Ectodermal cell (in vitro differentiated cells): Measurements from ENCODE around the gene TXNIP.
A peak's percentile ranks its signal among the peaks of the same experiment; 100 is the strongest.

Experiments
- H3K27ac ChIP-seq: 2 replicates; pipeline ENCODE4 v1.7.0; 2013; ENCODE audit warnings: mild to moderate bottlenecking, low read depth, low read length; ENCODE audit not compliant: insufficient read depth, poor library complexity, severe bottlenecking
- H3K27me3 ChIP-seq: 2 replicates; pipeline ENCODE4 v1.7.0; 2013; ENCODE audit warnings: mild to moderate bottlenecking, low read length; ENCODE audit not compliant: insufficient read depth, control insufficient read depth, poor library complexity, severe bottlenecking
- H3K36me3 ChIP-seq: one replicate; pipeline ENCODE4 v1.7.0; 2013; ENCODE audit warnings: low read length; ENCODE audit not compliant: control insufficient read depth, insufficient read depth
- H3K4me1 ChIP-seq: one replicate; pipeline ENCODE4 v1.7.0; 2013; ENCODE audit warnings: low read length; ENCODE audit not compliant: control insufficient read depth, insufficient read depth
- H3K4me3 ChIP-seq: 2 replicates; pipeline ENCODE4 v1.7.0; 2013; ENCODE audit warnings: low read depth, low read length, control low read depth; ENCODE audit not compliant: insufficient read depth
- H3K9me3 ChIP-seq: 2 replicates; pipeline ENCODE4 v1.7.0; 2013; ENCODE audit warnings: mild to moderate bottlenecking, low read length, moderate library complexity; ENCODE audit not compliant: control insufficient read depth
- WGBS, 2 experiments: methylation state at CpG; one replicate each; pipeline ENCODE4 v1.1.7; 2013; ENCODE audit warnings: missing lambda C conversion rate in 2 of 2; 5-methylcytosine and 5-hydroxymethylcytosine counted together

The TXNIP gene

DNA sequence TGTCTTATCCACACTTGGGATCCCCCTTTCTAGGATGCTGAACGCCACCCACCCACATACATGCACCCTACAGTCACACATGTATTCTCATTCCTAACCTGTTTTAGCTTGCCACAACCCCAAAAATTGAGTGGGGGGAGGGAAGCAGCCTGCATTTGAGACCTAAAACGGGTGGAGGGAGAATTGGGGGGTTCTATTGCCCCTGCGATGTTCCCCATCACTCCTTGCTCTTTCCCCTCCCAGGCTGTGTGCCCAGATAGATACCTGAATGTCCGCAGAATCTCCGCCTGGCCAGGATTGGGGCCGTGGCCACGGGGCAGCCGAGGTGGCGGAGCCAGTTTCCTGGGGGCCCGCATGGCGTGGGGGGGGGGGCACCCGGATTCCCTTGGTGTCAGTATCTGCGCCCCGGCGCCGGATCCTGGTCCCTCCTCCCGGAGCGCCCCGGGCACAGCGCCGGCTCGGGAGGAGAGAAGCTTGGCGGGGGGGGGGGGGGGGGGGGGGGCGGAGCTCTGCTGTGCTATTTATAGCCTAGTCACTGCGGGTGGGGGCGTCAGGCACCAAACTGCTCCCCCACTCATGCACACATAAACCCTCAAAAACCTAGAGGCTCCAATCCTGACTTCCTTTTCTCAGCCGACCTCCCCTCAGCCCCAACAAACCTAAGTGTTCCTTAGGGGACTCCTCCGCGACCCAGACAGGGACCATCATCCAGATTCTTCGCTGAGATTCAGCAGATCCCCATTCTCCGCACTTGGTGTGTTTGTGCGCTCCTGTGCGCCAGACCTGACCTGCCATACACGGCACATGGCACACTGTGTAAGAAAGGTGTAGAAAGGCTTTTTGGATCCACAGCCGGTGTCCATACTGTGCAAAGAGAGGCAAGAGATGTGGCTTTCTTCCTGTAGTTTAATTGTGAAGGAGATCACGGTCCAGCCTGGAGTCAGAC, 33.9 kb downstream of the TXNIP start:
- Histone ChIP-seq H3K27ac (no peak overlapping the region), H3K36me3 (no peaks in the 10 kb centered on the region), H3K9me3 (no peaks in the 10 kb centered on the region), H3K4me1 (peaks cover 25% of the 10 kb centered on the region), H3K4me3 (peak overlapping the region; percentile 65), H3K27me3 (peaks cover 63% of the 10 kb centered on the region)
- 12 to 14% methylated on average over 24 to 27 of the region's 36 CpGs for WGBS, 2 experiments

DNA sequence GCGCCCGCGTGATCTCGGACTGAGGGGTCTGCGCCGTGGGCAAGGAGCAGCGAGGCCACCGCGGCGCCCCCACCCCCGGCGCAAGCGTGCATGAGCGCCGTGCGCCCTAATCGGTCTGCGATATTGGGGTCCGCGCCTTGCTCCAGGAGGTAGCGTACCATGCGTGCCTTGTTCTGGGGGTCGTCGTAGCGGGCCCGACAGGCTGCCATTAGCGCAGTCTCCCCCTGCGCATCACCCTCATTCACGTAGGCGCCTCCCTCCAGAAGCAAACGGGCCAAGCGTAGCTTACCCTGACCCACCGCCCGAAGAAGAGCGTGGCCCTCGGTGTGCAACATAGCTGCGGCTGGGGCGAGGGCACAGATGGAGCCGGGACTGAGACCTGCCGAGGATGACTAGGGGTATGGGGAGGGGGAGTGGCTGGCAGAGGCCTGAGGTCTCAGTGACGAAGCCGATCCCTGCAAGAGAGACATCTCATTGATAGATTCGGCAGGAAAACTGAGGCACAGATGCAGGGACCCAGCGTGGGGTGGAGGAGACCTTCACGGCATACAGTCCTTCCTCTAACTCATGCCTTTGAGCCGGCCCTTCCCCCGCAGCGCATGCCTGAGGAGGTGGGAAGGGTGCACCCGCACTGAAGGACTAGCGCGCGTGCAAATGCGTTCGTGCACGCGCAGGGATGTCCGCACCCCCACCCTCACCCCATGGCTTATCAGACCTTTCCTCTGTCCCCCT, 34.8 kb downstream of the TXNIP start:
- Histone ChIP-seq H3K27me3 (peaks cover 71% of the 10 kb centered on the region), H3K27ac (no peak overlapping the region), H3K36me3 (no peaks in the 10 kb centered on the region), H3K4me1 (peaks cover 31% of the 10 kb centered on the region), H3K9me3 (no peaks in the 10 kb centered on the region), H3K4me3 (peak overlapping the region; percentile 65)
- 1% methylated on average over 57 of the region's 57 CpGs for WGBS, 2 experiments

DNA sequence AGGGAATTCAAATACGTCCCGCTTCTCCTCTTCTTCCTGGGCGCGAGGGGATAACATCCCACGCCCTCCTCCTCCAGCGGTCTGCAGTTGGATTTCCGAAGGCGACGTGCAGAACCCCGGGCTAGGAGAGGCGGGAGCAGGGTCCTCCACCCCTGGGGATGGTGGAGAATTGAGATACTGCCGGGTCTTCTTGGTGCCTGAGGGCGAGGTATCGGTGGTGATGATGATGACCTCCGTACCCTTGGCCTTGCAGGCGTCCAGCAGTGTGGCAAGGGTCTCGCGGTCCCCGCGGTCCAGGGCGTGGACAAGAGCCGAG, 35.3 kb downstream of the TXNIP start:
- Histone ChIP-seq H3K27me3 (peaks cover 77% of the 10 kb centered on the region), H3K4me1 (peaks cover 32% of the 10 kb centered on the region), H3K27ac (no peak overlapping the region), H3K4me3 (peak overlapping the region; percentile 65), H3K36me3 (no peaks in the 10 kb centered on the region), H3K9me3 (no peaks in the 10 kb centered on the region)
- 1 to 2% methylated on average over 22 of the region's 22 CpGs for WGBS, 2 experiments

DNA sequence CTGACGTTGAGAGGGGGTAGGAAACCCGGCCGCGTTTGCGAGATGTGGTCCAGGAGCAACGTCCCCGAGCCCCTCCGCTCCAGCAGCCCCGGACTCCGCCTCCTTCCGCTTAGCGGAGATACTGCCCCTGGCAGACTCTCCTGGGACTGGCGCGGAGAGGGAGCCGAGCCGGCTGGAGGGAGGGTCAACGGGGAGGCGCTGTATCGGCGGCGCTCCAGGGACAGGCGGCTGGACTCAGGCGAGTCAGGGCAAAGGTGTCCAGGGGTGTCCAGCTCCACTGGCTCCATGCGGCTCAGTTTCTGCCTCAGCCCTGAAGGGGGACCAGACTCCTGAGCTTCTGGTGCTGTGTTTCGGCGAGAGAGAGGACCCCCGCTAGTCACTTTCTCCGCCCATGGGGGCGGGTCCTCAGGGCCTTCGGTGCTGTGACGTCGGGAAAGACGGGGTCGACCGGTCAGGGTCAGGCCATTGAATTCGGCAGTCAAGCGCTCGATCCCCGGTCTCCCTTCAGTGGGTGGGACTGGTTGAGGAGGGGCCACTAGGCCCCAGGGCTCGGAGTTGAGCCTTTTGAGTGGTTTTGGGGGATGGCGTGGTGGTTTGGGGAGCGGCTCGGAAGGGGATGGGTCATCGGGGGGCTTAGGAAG, 35.8 kb downstream of the TXNIP start:
- Histone ChIP-seq H3K36me3 (no peaks in the 10 kb centered on the region), H3K4me1 (peaks cover 32% of the 10 kb centered on the region), H3K9me3 (no peaks in the 10 kb centered on the region), H3K27me3 (peaks cover 81% of the 10 kb centered on the region), H3K4me3 (peak overlapping the region; percentile 65), H3K27ac (no peak overlapping the region)
- WGBS, 2 experiments: 0 to 1% methylated on average over 44 of the region's 44 CpGs

DNA sequence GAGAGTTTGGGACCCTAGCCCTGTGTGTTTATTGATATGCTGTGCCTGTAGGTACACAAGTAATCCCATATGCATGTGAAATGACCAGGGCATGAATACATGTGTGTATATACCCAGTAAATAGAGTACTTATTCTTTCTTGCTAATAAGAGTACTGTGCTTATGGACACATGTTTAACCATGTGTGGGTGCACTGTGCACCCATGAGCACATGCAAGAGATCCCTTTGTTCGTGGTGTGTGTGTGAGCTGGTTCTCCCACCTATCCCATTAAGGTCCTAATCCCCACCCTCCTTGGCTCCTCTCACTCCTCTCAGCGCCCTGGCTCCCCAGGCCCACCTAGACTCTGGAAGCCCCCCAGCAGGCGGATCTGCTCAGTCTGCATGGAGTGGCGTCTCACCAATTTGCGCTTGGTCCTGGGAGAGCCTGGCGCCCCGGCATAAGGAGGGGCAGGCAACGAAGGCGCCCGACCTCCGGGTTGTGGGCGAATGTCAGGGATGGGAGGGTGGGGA, 36.4 kb downstream of the TXNIP start:
- H3K27me3 ChIP-seq: peaks cover 87% of the 10 kb centered on the region
- no peak overlapping the region for H3K27ac ChIP-seq
- no peaks in the 10 kb centered on the region for H3K36me3 ChIP-seq

DNA sequence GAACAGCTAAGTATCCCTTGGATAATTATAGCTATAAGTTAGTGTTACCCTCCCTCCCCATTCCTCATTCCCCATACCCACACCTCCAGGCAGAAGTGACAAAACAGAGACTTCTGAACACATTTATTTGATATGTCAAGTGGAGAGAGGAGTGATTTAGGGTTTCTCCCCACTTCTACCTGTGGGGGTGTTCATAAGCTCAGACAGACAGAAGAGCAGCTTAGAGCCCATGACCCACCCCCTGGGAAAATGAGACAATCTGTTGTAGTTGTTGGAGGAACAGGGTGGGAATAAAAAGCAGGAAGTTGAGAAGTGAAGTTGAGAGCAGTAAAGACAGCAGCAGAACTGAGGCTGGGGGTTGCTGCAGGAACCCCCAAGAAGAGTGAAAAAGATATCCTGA, 37.0 kb downstream of the TXNIP start:
- Histone ChIP-seq H3K4me1 (peaks cover 32% of the 10 kb centered on the region), H3K4me3 (no peak overlapping the region), H3K27me3 (peaks cover 92% of the 10 kb centered on the region)

More for the DNA sequence above, 36.4 kb downstream of the TXNIP start:
- H3K4me3 ChIP-seq: peak overlapping the region; percentile 65
- peaks cover 32% of the 10 kb centered on the region for H3K4me1 ChIP-seq
- 10 to 12% methylated on average over 12 of the region's 12 CpGs for WGBS, 2 experiments
- H3K9me3 ChIP-seq: no peaks in the 10 kb centered on the region

DNA sequence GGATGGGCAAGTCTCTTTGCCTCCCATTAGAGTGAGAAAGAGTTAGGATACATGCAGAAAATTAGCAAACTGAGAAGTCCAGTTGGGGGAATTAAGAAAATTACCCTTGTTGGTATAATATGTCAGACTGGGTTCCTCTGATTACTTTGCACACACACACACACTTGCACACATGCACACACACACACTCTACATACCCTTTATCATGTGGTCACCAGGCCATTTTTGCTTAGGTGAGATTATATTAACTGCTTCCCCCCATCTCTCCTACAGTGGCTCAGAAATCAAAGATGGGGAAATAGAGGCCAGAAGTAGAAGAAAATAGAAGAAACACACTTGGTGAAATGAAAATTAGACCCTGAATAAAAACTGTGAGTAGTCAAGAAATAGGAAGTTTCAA, 37.6 kb downstream of the TXNIP start:
- Histone ChIP-seq H3K4me3 (no peak overlapping the region), H3K9me3 (no peaks in the 10 kb centered on the region), H3K27ac (no peak overlapping the region), H3K36me3 (no peaks in the 10 kb centered on the region), H3K4me1 (peaks cover 29% of the 10 kb centered on the region), H3K27me3 (peaks cover 92% of the 10 kb centered on the region)

More for the DNA sequence above, 37.0 kb downstream of the TXNIP start:
- H3K9me3 ChIP-seq: no peaks in the 10 kb centered on the region
- H3K27ac ChIP-seq: no peak overlapping the region
- H3K36me3 ChIP-seq: no peaks in the 10 kb centered on the region

DNA sequence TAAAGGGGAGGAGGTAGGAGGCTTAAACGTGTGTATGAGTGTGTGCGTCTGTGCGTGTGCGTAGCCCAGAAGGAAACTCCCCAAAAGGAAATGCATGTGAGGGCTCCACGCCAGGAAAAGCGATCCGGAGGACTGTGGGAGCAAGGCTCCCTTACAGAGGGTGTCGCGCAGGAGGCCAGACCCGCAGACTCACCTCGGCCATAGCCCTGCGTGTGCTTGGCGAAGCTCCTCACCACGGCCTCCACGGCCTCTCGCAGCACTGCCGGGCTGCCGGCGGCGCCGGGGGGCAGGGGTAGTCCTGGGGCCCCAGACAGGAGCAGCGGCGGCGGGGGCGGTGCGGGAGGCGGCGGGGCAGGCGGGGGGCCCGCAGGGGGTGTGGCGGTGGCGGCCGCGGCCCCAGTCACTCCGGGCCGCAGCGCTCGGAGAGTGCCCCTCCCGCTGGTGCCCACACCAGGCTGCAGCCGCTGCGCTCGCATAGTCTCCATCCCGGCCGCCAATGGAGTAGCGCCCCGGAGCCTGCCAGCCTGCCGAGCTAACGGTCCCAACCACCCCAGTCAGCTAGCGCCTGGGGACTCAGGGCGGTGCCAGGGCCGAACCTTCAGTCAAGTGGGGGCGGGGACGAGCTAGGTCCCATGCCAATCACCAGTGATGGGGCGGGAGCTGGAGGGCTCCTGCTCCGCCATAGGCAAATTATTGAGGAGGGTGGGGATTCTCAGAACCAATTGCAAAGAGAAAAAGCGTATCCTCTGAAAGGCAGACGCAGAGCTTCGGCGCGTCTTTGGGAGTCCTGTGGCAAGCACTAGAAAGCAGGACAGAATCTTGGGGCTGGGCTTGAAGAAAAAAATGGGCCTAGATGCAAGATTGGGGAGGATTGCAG, 38.7 kb downstream of the TXNIP start, which contains the start of gene LIX1L:
LIX1L (minus strand) TSS at position 575 of the 877 bp plus-strand sequence; CDS start at position 485, 90 bp downstream.
- Histone ChIP-seq H3K9me3 (no peaks in the 10 kb centered on the region), H3K27ac (no peak within 1 kb of the TSS), H3K4me3 (peak within 1 kb of the TSS; percentile 61), H3K4me1 (peaks cover 22% of the 10 kb centered on the region), H3K36me3 (no peaks in the 10 kb centered on the region), H3K27me3 (peaks cover 83% of the 10 kb centered on the region)
- 1% methylated on average over 60 of the region's 60 CpGs for WGBS, 2 experiments

DNA sequence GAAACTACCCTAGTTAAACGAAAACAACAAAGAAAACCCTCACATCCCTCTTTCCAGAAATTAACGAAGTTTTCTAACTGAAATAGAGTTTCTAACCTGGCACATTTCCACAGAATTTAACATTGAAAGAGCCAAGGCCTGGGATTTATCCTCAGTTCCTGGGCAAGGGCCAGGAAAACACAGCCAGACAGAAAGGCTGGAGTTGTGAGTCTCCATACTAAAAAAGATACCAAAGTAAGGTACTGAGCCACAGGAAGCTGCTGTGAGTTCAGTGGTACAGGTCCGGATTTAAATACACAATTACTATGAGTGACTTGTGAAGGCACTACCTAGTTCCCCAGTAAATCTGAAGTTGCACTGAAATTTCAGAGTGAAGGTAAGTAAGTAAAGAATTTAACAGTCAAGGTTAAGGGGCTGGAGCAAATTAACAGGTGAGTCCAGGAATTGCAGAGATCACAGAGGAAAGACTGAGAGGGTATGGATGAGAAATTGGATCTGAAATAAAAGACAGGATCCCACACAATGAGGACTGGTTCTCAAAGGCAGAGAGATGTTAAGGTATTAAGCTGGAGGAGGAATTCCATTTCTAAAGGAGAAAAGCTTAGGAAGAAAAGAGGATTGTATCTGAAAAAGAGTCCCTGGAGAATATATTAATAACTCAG, 39.5 kb downstream of the TXNIP start:
- Histone ChIP-seq H3K27me3 (peaks cover 75% of the 10 kb centered on the region), H3K27ac (no peak overlapping the region), H3K9me3 (no peaks in the 10 kb centered on the region), H3K4me1 (peaks cover 18% of the 10 kb centered on the region), H3K4me3 (peak overlapping the region; percentile 61), H3K36me3 (no peaks in the 10 kb centered on the region)
- 69 to 73% methylated on average over 3 of the region's 3 CpGs for WGBS, 2 experiments
